Superior temporal gyrus (tissue), 1 donor: Measurements from ENCODE around the gene KIAA1217.
"Not testable (repeated sequence)": the region's sequence is repeated elsewhere in the genome, so short reads cannot be mapped to it uniquely, and the experiment has no call there.

Source experiments
- DNase-seq: peaks from one replicate; pipeline ENCODE4 v3.0.0-alpha.2; 2016; ENCODE audit errors: extremely low spot score

KIAA1217 gene

GRCh38 chr10:24465124-24465874 lies 256.4 kb downstream of the KIAA1217 start:
- DNase-seq, result no peak

- DNase-seq, result no peak
Measured at GRCh38 chr10:24465891-24466818, 257.2 kb downstream of the KIAA1217 start.

- DNase-seq, result no peak
Measured at GRCh38 chr10:24467136-24467535, 258.2 kb downstream of the KIAA1217 start.

GRCh38 chr10:24467605-24468004 lies 258.7 kb downstream of the KIAA1217 start:
- no peak for DNase-seq

- no peak for DNase-seq
Measured at GRCh38 chr10:24468281-24468751, 259.4 kb downstream of the KIAA1217 start.

GRCh38 chr10:24469993-24470392 lies 261.1 kb downstream of the KIAA1217 start:
- no peak for DNase-seq

GRCh38 chr10:24475598-24475997 lies 266.7 kb downstream of the KIAA1217 start:
- DNase-seq, result no peak

- no peak for DNase-seq
Measured at GRCh38 chr10:24476913-24477701, 268.2 kb downstream of the KIAA1217 start.

GRCh38 chr10:24477915-24478314 lies 269.0 kb downstream of the KIAA1217 start:
- DNase-seq, result no peak

- no peak for DNase-seq
Measured at GRCh38 chr10:24479806-24480205, 270.9 kb downstream of the KIAA1217 start.

GRCh38 chr10:24480447-24480846 lies 271.5 kb downstream of the KIAA1217 start:
- DNase-seq, result no peak

- no peak for DNase-seq
Measured at GRCh38 chr10:24481241-24481640, 272.3 kb downstream of the KIAA1217 start.

GRCh38 chr10:24482713-24483112 lies 273.8 kb downstream of the KIAA1217 start:
- not testable (repeated sequence) for DNase-seq

GRCh38 chr10:24483701-24484100 lies 274.8 kb downstream of the KIAA1217 start:
- no peak for DNase-seq

- DNase-seq, result no peak
Measured at GRCh38 chr10:24484771-24485170, 275.8 kb downstream of the KIAA1217 start.

- DNase-seq, result no peak
Measured at GRCh38 chr10:24485304-24485703, 276.4 kb downstream of the KIAA1217 start.

- DNase-seq, result no peak
Measured at GRCh38 chr10:24488631-24489030, 279.7 kb downstream of the KIAA1217 start.

GRCh38 chr10:24493165-24493564 lies 284.2 kb downstream of the KIAA1217 start:
- DNase-seq, result no peak

- no peak for DNase-seq
Measured at GRCh38 chr10:24494236-24494635, 285.3 kb downstream of the KIAA1217 start.

- DNase-seq, result no peak
Measured at GRCh38 chr10:24494777-24495176, 285.8 kb downstream of the KIAA1217 start.

- DNase-seq, result peak; percentile 39
Measured at GRCh38 chr10:24495666-24496460, 286.9 kb downstream of the KIAA1217 start.
